Amygdala (tissue), 56 donors: Measurements from ENCODE around the gene DIRAS1.
A peak's percentile ranks its signal among the peaks of the same experiment; 100 is the strongest.

ENCODE experiments used
- DNase-seq, 56 donors: peaks; one replicate each; lab custom pipeline; 2025; lab: John Stamatoyannopoulos, UW

The DIRAS1 gene

GRCh38 chr19:2729943-2730818 is 9.0 kb upstream of the DIRAS1 start:
- DNase-seq, result no peak

GRCh38 chr19:2728783-2729387 is 7.7 kb upstream of the DIRAS1 start:
- no peak for DNase-seq

- no peak for DNase-seq
These were observed 6.4 kb upstream of the DIRAS1 start for GRCh38 chr19:2727640-2727944.

- DNase-seq, result no peak
These were observed 5.9 kb upstream of the DIRAS1 start for GRCh38 chr19:2726904-2727639.

GRCh38 chr19:2726160-2726855 is 5.1 kb upstream of the DIRAS1 start:
- no peak for DNase-seq

GRCh38 chr19:2724148-2724557 is 3.0 kb upstream of the DIRAS1 start:
- no peak for DNase-seq

GRCh38 chr19:2723747-2724146 is 2.6 kb upstream of the DIRAS1 start:
- DNase-seq, result no peak

- DNase-seq, result no peak
These were observed 2.2 kb upstream of the DIRAS1 start for GRCh38 chr19:2723345-2723715.

GRCh38 chr19:2722541-2723344 is 1.6 kb upstream of the DIRAS1 start:
- peak in 30 of 56 donors; percentile 12 to 72 (median 42) for DNase-seq

GRCh38 chr19:2721570-2722540 is 683 bp upstream of the DIRAS1 start:
- DNase-seq, result peak in 1 of 56 donors; percentile 31

- peak in 33 of 56 donors; percentile 10 to 69 (median 40) for DNase-seq
These were observed 1.0 kb downstream of the DIRAS1 start for GRCh38 chr19:2719920-2720776.

GRCh38 chr19:2719232-2719735 is 1.9 kb downstream of the DIRAS1 start:
- no peak for DNase-seq

GRCh38 chr19:2717638-2718541 is 3.3 kb downstream of the DIRAS1 start:
- no peak for DNase-seq

- DNase-seq, result no peak
These were observed 4.2 kb downstream of the DIRAS1 start for GRCh38 chr19:2716722-2717637.

- DNase-seq, result no peak
These were observed 4.9 kb downstream of the DIRAS1 start for GRCh38 chr19:2716275-2716650.
